CD14-positive monocyte (primary cell): ENCODE data around the gene BRMS1L. TPM values are rescaled to one million over a fixed set of nuclear protein-coding genes. Genes with fewer than 3 reads are reported as not detected.

ENCODE experiments used
- DNase-seq, 3 donors: peaks; one replicate each; pipeline ENCODE4 v3.0.0-alpha.2; 2011 to 2022
- H2AFZ ChIP-seq: 2 replicates; pipeline ENCODE4 v1.6.0; 2012; ENCODE audit warnings: mild to moderate bottlenecking, low read depth, low read length, inconsistent platforms; ENCODE audit not compliant: insufficient read depth, poor library complexity, severe bottlenecking
- H3K27ac ChIP-seq, 2 donors: 1 replicate in 1 of 2; 2 replicates in 1 of 2; pipeline ENCODE4 v1.5.1; 2012 to 2013; ENCODE audit warnings: low read length in 2 of 2, control low read depth in 1 of 2, inconsistent platforms in 1 of 2, low read depth in 1 of 2, mild to moderate bottlenecking in 1 of 2
- H3K27me3 ChIP-seq, 2 donors: one replicate each; pipeline versions ENCODE4 v1.6.0 to v1.6.1; 2011 to 2013; ENCODE audit warnings: low read length in 2 of 2; ENCODE audit not compliant: control insufficient read depth in 2 of 2, insufficient read depth in 2 of 2
- H3K36me3 ChIP-seq, 2 donors: replicated peaks in 1 of 2; 1 replicate in 1 of 2; 2 replicates in 1 of 2; pipeline versions ENCODE4 v1.5.1 to v1.6.1; 2012 to 2013; ENCODE audit warnings: low read length in 2 of 2, control low read depth in 1 of 2, inconsistent platforms in 1 of 2, mild to moderate bottlenecking in 1 of 2; ENCODE audit not compliant: insufficient read depth in 2 of 2, control insufficient read depth in 1 of 2
- H3K4me1 ChIP-seq, 2 donors: 1 replicate in 1 of 2; 2 replicates in 1 of 2; pipeline versions ENCODE4 v1.5.1 to v1.6.1; 2012 to 2013; ENCODE audit warnings: low read length in 2 of 2, control low read depth in 1 of 2, inconsistent platforms in 1 of 2, mild to moderate bottlenecking in 1 of 2, moderate library complexity in 1 of 2; ENCODE audit not compliant: insufficient read depth in 2 of 2, control insufficient read depth in 1 of 2
- H3K4me2 ChIP-seq: replicated peaks from 2 replicates; pipeline ENCODE3; 2012; ENCODE audit warnings: low read length, moderate library complexity, mild to moderate bottlenecking; ENCODE audit not compliant: poor library complexity, severe bottlenecking; ENCODE audit errors: extremely low read depth
- H3K4me3 ChIP-seq, 3 experiments: fragments of 200-600 bp in 1 of 3; sonication (generic) in 1 of 3; replicated peaks in 1 of 3; 1 replicate in 2 of 3; 2 replicates in 1 of 3; pipeline ENCODE4 v1.5.1; 2011 to 2013; ENCODE audit warnings: low read length in 3 of 3, mild to moderate bottlenecking in 3 of 3, control low read depth in 2 of 3, low read depth in 2 of 3, inconsistent platforms in 1 of 3, moderate library complexity in 1 of 3
- H3K79me2 ChIP-seq: 2 replicates; pipeline ENCODE4 v1.6.0; 2012; ENCODE audit warnings: mild to moderate bottlenecking, control low read depth, inconsistent platforms, low read length, moderate library complexity; ENCODE audit not compliant: insufficient read depth
- H3K9ac ChIP-seq: 2 replicates; pipeline ENCODE4 v1.6.0; 2017; ENCODE audit warnings: low read length, mild to moderate bottlenecking; ENCODE audit not compliant: insufficient read depth, poor library complexity, severe bottlenecking
- H3K9me3 ChIP-seq, 2 donors: replicated peaks in 1 of 2; 1 replicate in 1 of 2; 2 replicates in 1 of 2; pipeline versions ENCODE4 v1.5.1 to v1.6.1; 2012 to 2013; ENCODE audit warnings: low read length in 2 of 2, control low read depth in 1 of 2; ENCODE audit not compliant: control insufficient read depth in 1 of 2, insufficient read depth in 1 of 2
- H4K20me1 ChIP-seq: 2 replicates; pipeline ENCODE4 v1.6.0; 2012; ENCODE audit warnings: mild to moderate bottlenecking, low read length, control low read depth, moderate library complexity; ENCODE audit not compliant: insufficient read depth
- H3K27ac Mint-ChIP-seq, 7 donors: one replicate each; pipeline ENCODE4 v1.8.0; 2020; ENCODE audit warnings: mild to moderate bottlenecking in 7 of 7, mixed read lengths in 7 of 7, moderate library complexity in 6 of 7, inconsistent platforms in 2 of 7
- H3K27me3 Mint-ChIP-seq, 3 donors: one replicate each; pipeline ENCODE4 v1.8.0; 2021 to 2022; ENCODE audit warnings: low read depth in 3 of 3, mild to moderate bottlenecking in 3 of 3, mixed read lengths in 3 of 3, moderate library complexity in 3 of 3, inconsistent platforms in 1 of 3
- H3K36me3 Mint-ChIP-seq, 2 donors: one replicate each; pipeline ENCODE4 v1.8.0; 2020; ENCODE audit warnings: mixed read lengths in 2 of 2, inconsistent platforms in 1 of 2, mild to moderate bottlenecking in 1 of 2
- H3K4me1 Mint-ChIP-seq: one replicate; pipeline ENCODE4 v1.8.0; 2020; ENCODE audit warnings: mild to moderate bottlenecking, mixed read lengths
- H3K4me3 Mint-ChIP-seq, 2 donors: one replicate each; pipeline ENCODE4 v1.8.0; 2020; ENCODE audit warnings: mild to moderate bottlenecking in 2 of 2, mixed read lengths in 2 of 2, moderate library complexity in 1 of 2
- H3K9me3 Mint-ChIP-seq, 7 donors: one replicate each; pipeline ENCODE4 v1.8.0; 2020 to 2022; ENCODE audit warnings: mixed read lengths in 7 of 7, mild to moderate bottlenecking in 6 of 7, moderate library complexity in 6 of 7, inconsistent platforms in 2 of 7
- WGBS: methylation state at CpG from one replicate; pipeline ENCODE4 v1.1.5; 2013; ENCODE audit warnings: missing lambda C conversion rate; ENCODE audit not compliant: insufficient coverage; 5-methylcytosine and 5-hydroxymethylcytosine counted together
- intact Hi-C, 2 donors: fragments of 100-400 bp; cut with micrococcal nuclease; formaldehyde crosslinking; loops; one replicate each; pipeline versions ENCODE4 v1.15.0 to v1.15.1; 2023
- polyA plus RNA-seq, 3 donors: library from polyadenylated mRNA; depleted of rRNA in 1 of 3; unstranded in 2 of 3; stranded (reverse) in 1 of 3; fragments of 300-500 nt in 2 of 3; fragments of >200 nt in 1 of 3; fragmentation: Illumina TruSeq in 2 of 3; gene quantifications; 1 replicate in 2 of 3; 2 replicates in 1 of 3; pipeline ENCODE4 v1.2.3, GENCODE V29; 2012 to 2021
- TF ChIP-seq, protein P1 (sequence below): fragments of 200-600 bp; IDR thresholded peaks from one replicate; pipeline ENCODE4 v1.8.0; 2022; ENCODE audit warnings: antibody characterized with exemption, mild to moderate bottlenecking

Gene BRMS1L
- polyA plus RNA-seq, 3 donors = 0.86 to 2.1 (median 1.7) TPM

DNA sequence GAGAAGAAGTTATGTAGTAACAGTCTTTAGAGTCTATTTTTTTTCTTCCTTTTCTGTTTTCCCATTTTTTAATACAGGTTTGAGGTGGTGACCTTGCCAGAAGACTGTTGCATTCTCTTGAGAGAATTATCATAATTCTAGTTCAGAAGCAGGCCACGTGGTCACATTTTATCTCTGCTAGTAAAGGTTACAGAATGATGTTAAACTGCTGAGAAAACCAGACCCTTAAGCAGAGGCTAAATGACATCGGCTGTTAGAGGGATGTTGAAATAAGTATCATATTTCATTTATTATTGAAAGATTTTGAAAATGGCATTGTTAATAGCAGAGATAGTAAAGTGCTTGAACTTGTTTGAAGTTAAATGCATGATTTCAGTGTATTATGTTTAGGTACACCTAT lies 49.2 kb downstream of the BRMS1L start:
- H3K27me3 ChIP-seq = no peaks in the 10 kb centered on the region
- Mint-ChIP-seq H3K36me3 (no peaks in the 10 kb centered on the region), H3K4me3 (no peak overlapping the region), H3K4me1 (peaks cover 13% of the 10 kb centered on the region), H3K27ac (no peak overlapping the region), H3K9me3 (peaks cover 0 to 2% (median 0%) of the 10 kb centered on the region in 7 donors), H3K27me3 (peaks cover 0 to 1% (median 0%) of the 10 kb centered on the region in 3 donors)
- H3K36me3 ChIP-seq = no peaks in the 10 kb centered on the region
- no peak overlapping the region for H3K9ac ChIP-seq
- intact Hi-C loops = no loop called here
- H2AFZ ChIP-seq = no peak overlapping the region
- TF ChIP-seq, protein P1, sequence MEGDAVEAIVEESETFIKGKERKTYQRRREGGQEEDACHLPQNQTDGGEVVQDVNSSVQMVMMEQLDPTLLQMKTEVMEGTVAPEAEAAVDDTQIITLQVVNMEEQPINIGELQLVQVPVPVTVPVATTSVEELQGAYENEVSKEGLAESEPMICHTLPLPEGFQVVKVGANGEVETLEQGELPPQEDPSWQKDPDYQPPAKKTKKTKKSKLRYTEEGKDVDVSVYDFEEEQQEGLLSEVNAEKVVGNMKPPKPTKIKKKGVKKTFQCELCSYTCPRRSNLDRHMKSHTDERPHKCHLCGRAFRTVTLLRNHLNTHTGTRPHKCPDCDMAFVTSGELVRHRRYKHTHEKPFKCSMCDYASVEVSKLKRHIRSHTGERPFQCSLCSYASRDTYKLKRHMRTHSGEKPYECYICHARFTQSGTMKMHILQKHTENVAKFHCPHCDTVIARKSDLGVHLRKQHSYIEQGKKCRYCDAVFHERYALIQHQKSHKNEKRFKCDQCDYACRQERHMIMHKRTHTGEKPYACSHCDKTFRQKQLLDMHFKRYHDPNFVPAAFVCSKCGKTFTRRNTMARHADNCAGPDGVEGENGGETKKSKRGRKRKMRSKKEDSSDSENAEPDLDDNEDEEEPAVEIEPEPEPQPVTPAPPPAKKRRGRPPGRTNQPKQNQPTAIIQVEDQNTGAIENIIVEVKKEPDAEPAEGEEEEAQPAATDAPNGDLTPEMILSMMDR = no peak
- H3K79me2 ChIP-seq = no peaks in the 10 kb centered on the region
- no peaks in the 10 kb centered on the region for H3K9me3 ChIP-seq
- H3K4me2 ChIP-seq = no peak overlapping the region
- WGBS = no CpG with 5 or more reads among the region's 2 CpGs
- no peaks in the 10 kb centered on the region for H4K20me1 ChIP-seq
- no peak for DNase-seq
- H3K4me1 ChIP-seq = peaks cover 4 to 10% of the 10 kb centered on the region in 2 donors
- no peak overlapping the region for H3K4me3 ChIP-seq
- H3K27ac ChIP-seq = no peak overlapping the region

DNA sequence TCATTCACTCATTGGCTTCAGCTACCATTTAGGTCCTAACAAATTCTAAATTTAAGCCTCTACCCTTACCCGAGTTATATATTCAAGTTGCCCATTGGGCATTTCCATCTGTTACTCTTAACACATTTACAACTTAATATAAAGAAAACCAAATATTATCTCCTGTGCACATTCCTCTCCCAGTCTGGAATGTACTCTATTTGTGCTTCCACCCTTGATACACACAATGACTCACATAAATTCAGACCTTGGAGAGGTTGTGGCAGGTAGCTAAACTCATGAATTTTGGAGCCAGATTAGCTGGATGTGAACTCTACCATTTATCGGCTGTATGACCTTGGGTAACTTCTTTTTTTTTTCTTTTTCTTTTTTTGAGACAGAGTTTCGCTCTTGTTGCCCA lies 51.1 kb downstream of the BRMS1L start:
- Histone ChIP-seq H3K9ac (no peak overlapping the region), H3K9me3 (no peaks in the 10 kb centered on the region), H3K4me3 (no peak overlapping the region), H3K4me2 (no peak overlapping the region), H4K20me1 (no peaks in the 10 kb centered on the region), H3K36me3 (no peaks in the 10 kb centered on the region), H3K27me3 (no peaks in the 10 kb centered on the region), H3K4me1 (peaks cover 4 to 10% of the 10 kb centered on the region in 2 donors), H3K79me2 (no peaks in the 10 kb centered on the region), H2AFZ (no peak overlapping the region), H3K27ac (no peak overlapping the region)
- Mint-ChIP-seq H3K4me1 (peaks cover 13% of the 10 kb centered on the region), H3K9me3 (peaks cover 0 to 2% (median 0%) of the 10 kb centered on the region in 7 donors), H3K27me3 (peaks cover 0 to 3% (median 0%) of the 10 kb centered on the region in 3 donors), H3K36me3 (no peaks in the 10 kb centered on the region), H3K27ac (no peak overlapping the region), H3K4me3 (no peak overlapping the region)
- 100% methylated on average over 1 of the region's 3 CpGs for WGBS
- intact Hi-C loops = no loop called here
- no peak for DNase-seq
- TF ChIP-seq, protein P1 = no peak
